T-helper 2 cell treated with Interferon-gamma antibody and Interleukin-4, amounts not matched to agents 100 ng/mL and 5 ng/mL, for 36 hours (primary cell): ENCODE results near the gene TMEM184B. TPM values are rescaled to one million over a fixed set of nuclear protein-coding genes. Genes with fewer than 3 reads are reported as not detected.
"Not testable (repeated sequence)": the region's sequence is repeated elsewhere in the genome, so short reads cannot be mapped to it uniquely, and the experiment has no call there.

Source experiments
- intact Hi-C: fragments of 100-400 bp; cut with micrococcal nuclease; formaldehyde crosslinking; loops from one replicate; pipeline ENCODE4 v1.15.1; 2023
- total RNA-seq: library from RNA; stranded (reverse); gene quantifications from 2 replicates; pipeline ENCODE4 v1.2.3, GENCODE V29; 2022

TMEM184B gene
- total RNA-seq, 1 donor from 2014 or later = 35.1 TPM

DNA sequence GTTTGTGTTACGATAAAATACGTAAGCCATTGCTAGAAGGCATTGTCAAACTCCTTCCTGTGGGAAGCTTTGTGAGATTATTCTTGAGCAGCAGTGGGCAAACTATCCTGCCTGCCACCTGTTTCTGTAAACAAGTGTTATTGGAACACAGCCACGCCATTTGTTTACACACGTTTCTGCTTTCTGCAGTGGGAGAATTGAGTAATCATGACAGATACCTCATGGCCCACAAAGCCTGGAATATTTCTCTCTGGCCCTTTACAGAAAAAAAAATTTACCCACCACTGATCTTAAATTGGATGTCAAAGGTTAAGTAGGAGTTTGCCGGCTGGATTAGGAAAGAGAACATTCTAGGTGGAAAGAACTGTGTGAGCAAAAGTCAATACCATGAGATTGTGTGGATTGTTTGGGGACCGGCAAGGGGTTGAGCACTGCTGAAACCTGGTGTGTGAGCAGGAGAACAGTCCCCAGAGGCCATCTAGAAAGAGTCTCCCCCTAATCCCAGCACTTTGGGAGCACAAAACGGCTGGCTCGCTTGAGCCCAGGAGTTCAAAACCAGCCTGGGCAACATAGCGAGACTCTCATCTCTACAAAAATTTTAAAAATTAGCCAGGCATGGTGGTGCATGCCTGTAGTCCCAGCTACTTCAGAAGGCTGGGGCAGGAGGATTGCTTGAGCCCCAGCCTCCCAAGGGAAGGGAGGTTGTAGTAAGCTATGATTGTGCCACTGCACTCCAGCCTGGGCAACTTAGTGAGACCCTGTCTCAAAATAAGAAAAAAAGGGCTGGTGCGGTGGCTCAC, 85.2 kb downstream of the TMEM184B start:
- intact Hi-C loops = no loop called here

DNA sequence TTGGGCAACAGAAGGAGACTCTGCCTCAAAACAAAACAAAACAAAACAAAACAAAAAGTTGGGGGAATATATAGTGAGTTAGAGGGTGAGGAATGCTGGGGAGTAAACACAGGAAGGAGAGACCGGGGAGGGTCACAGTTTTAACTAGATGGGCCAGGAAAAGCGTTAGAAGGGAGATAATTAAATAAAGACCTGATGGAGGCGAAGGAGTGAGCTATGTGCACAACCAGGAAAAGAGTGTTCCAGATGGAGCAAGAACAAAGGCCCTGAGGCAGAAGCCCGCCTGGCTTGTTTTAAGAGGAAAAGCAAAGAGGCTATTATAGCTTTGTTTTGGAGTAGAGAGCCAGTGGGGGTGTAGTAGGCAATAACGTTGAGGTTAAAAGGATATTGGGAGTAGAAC, 86.4 kb downstream of the TMEM184B start:
- intact Hi-C loops = no loop called here

DNA sequence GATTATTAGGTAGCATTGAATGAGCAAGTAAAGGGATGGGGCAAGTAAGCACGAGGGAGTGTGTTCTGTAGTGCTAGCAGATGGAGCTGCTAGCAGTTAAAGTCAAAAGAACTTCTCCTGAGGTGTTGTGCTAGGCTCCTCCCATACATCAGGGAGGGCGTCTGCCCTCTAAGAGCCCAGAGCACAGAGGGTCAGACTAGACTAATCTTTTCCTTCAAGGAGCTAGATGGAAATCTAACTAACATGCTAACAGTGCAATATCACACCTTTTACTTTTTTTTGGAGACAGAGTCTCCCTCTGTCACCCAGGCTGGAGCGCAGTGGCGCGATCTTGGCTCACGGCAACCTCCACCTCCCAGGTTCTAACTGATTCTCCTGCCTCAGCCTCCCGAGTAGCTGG, 88.0 kb downstream of the TMEM184B start:
- intact Hi-C loops = loop anchor here (5.0 kb wide), 2 partner anchors 213 to 323 kb away; partner anchors contain the start of gene DDX17

DNA sequence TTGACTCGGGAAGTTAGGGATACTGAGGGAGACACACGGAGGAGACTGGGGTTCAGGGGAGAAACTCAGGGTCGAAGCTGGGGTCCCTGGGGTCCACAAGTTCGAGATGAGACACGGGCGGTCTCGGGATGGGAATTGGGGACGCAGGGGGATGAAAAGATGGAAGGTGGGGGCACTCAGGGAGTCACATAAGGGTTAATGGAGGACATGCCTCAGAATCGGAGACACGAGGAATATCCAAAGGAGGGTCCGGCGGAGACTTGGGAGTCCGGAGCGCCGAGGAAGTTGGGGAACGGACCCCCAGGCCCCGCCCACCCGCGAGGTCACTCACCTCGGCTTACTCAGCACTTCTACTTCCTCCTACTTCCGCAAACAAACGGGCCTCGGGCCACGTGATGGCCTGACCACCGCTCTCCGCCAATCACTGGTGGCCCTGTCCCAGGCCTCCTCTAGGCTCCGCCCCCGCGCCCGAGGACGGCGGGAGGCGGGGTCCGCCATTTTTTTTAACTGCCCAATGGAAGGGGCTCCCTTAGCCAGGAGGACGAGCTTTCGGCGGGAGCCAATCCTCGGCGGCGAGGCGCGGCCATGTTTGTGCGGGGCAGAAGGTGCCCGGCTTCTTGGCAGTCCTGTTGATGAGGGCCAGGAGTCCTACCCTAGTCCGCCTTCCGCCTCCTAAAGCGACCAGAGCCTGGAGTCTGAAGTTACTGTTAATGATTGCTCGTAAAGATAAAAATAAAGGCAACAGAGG, 91.2 kb downstream of the TMEM184B start, which contains the start of gene PLA2G6:
Gene PLA2G6, minus strand, starts transcription at position 378 of the 748 bp plus-strand sequence. CDS start 12,404 bp downstream, outside the sequence.
- intact Hi-C loops = loop anchor here (1.0 to 5.0 kb wide), 4 partner anchors 20 to 326 kb away; partner anchors contain the start of genes DDX17, MAFF and TMEM184B

DNA sequence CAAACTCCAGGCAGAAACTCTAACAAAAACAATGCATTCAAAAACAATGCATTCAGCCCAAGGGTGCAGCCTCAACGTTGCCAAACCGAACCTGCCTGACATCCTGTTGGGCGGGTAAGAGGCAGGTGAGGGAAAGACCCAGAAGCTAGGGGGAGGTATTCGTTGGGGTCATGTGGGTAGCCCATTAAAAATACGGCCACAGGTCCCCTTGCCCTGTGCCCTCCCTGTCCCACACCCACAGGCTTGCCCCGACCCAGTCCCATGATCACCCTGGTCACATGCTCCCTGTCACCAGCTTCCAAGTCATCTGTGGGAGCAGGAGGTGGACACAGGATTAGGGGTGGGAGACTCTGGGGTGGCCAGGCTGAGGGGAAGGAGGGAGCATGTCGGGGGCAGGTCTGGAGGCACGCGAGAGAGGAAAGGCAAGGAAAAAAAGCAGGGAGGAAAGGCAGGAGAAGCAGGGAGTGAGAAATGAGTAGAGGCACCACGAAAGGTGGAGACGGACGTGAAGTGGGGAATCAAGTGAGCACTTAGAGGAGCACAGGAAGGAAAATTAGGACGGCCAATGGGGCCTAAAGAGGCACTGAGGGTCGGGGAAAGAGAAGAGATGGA, 91.9 kb downstream of the TMEM184B start:
- intact Hi-C loops = loop anchor here (1.0 to 5.0 kb wide), 4 partner anchors 20 to 326 kb away; partner anchors contain the start of genes DDX17, MAFF and TMEM184B

DNA sequence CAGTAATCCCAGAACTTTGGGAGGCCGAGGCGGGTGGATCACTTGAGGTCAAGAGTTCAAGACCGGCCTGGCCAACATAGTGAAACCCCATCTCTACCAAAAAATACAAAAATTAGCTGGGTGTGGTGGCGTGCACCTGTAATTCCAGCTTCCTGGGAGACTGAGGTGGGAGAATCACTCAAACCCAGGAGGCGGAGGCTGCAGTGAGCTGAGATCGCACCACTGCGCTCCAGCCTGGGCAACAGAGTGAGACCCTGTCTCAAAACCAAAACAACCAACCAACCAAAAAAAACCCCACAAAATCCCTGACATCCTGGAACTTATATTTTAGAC, 94.2 kb downstream of the TMEM184B start:
- intact Hi-C loops = not testable (repeated sequence)

DNA sequence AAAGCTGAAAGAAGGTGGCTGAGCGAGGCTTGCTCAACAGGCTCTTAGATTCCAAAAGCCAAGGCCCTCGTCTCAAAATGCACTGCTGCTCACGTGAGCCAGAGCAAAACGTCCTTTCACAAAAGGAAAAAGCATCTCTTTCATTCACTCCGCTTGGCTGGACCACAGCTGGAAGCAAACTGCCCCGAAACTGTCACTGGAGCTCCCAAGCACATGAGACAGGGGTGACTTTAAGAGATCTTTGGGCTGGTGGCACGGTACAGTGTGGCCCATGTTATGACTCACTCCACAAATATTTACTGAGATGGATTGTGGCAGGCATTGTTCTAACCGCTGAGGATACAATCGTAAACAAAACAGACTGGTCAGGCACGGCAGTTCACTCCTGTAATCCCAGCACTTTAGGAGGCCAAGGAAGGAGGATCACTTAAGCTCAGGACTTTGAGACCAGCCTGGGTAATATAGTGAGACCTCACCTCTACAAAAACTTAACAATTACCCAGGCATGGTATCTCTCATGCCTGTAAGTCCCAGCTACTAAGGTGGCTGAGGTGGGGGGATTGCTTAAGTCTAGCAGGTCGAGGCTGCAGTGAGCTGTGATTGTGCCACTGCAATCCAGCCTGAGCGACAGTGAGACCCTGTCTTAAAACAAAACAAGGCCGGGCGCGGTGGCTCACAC, 94.7 kb downstream of the TMEM184B start:
- intact Hi-C loops = no loop called here

DNA sequence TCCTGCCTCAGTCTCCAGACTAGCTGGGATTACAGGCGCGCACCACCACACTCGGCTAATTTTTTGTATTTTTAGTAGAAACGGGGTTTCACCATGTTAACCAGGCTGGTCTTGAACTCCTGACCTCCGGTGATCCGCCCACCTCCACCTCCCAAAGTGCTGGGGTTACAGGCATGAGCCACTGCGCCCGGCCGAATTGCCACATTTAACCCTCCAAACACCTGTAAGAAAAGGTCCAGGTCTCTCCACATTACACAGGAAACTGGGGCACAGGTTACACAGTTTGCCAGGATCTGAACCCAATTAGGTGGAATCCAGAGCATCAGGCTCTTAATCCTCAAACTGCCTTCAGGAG, 95.3 kb downstream of the TMEM184B start:
- intact Hi-C loops = not testable (repeated sequence)

DNA sequence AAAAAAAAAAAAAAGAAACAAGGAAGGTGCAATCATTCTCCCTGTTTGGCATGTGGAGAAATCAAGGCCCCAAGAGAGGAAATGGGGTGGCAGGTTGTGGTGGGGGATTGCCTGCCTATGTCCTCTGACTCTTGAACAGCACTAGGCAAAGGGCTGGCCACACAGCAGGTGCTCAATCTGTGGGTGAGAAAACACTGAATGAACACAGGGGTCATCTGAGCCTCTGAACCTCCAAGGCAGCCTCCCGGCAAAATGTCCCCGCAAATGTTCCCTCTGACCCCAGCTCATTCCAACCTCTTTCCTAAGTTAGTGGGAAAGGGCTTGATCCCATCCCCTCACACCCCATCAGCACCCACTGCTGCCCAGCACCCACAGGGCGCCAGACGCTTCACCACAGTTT, 95.8 kb downstream of the TMEM184B start:
- intact Hi-C loops = no loop called here

DNA sequence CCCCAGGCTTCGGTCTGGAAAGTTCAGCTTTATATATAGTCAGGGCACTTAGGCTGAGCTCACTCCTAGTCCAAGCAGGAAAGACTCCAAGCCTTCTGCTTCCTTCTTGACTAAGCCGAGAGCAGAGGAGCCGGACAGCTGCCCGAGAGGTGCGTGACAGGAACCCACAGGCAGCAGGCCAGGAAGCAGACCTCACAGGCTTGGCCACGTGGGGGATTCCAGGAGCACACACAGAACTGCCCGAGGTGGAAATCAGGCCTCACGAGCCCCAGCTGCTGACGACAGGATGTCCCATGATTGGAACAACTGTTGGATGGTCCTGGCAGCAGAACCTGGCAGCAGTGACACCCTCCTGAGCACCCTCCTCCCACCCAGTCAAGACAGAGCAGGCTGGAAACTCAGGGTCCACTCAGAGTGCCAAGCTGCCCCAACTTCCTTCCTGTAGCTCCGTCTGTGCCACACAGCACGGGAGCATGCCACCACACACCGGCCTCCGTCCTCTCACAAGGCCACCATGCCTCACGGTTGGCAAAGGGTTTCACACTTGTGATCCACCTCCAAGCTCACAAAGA, 96.6 kb downstream of the TMEM184B start:
- intact Hi-C loops = no loop called here

DNA sequence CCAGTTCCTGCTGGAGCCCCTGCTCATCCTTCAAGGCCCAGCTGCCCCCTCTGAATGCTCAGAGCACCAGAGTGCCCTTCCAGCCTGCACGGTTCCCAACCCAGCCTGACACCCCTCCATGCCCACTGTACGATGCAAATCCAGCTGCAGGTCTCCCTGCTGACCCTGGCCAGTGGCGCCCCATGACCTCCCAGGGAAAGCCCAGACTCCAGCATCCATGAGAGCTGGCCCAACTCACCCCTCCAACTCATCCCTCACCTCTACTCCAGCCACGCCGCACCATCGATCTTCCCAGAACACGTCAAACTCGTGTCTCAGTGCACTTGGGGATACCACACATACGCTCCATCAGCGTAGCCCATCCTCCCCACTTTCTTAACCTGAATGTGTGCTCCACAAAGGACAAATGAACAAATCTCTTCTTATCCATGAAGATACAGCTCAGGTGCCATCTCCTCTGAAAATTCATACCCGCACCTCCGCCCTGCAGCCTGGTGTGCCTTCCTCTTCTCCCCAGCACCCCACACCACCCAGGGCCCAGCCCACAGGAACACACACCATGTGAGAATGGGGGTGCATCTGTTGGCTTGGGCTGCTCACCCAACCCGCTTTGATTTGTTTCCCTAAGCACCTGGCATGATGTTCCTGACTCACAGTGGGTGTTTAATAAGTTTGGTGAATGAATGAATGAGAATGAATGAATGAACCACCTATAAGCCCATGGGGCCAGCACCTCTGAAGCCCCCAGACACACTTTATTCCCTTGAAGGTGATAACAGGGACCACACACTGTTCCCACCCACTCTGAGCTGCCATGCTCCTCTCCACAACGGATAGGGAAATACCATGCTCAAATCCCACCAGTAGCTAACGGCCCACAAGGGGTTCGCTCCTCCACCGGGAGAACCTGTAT, 97.3 kb downstream of the TMEM184B start:
- intact Hi-C loops = no loop called here

DNA sequence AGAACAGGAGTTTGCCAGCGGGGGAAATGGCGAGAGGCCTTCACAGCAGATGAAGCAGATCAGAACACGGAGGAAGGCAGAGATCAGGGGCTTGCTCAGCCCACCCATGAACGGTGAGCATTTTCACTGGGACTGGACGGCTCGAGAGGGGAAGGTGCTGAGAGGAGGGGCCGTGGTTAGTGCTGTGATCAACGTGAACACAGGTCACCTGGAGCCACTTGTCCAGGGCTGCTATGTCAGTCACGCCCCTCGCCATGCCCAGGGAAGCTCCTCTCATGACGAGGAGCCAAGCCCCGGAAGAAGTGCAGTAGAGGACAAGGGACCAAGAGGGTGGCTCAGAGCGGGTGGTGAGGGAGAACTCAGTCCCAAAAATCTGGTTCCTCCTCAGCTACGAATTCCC, 98.2 kb downstream of the TMEM184B start:
- intact Hi-C loops = no loop called here

DNA sequence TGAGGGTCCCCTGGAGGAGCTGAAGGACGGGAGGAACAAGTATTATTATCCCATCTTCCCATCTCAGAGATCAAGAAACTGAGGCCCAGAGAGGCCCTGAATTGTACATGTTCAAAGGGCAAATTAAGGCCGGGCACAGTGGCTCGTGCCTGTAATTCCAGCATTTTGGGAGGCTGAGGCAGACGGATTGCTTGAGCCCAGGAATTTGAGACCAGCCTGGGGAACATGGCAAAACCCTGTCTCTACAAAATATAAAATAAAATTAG, 99.2 kb downstream of the TMEM184B start:
- intact Hi-C loops = no loop called here

DNA sequence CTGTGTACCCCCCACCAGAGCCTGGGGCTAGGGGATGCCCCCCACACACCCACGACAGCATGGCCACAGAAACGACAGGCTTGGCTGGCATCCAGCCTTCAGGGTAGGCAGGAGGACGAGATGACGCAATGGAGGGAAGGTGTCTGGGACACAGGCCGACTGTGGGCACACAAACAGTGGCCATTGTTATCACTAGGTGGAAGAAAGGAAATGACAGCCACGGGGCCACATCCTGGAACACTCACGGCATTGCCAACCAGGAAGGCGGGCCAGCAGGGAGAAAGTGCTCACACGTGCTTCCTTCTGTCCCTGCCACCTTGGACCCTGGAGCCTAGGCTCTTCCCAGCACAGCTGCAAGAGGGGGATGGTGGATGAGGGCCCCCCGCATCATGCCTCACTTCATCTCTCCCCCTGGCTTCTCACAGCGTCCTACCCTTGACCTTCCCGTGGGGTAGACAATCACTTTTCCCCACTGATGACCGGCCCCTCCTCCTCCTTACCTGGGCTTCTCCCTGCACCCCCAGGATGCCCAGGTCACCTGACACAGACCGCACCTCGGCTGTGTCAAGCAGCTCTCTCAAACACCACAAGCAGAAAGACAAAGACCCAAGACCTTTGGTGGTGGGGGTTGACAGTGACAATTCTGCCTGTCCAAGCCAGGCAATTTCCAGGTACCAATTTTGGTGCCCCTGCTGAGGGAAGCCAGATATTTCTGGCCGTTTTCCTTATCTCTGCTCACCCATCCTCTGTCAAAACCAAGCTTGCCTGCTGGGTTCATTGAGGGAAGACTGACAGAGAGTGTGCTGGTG, 99.8 kb downstream of the TMEM184B start:
- intact Hi-C loops = no loop called here

DNA sequence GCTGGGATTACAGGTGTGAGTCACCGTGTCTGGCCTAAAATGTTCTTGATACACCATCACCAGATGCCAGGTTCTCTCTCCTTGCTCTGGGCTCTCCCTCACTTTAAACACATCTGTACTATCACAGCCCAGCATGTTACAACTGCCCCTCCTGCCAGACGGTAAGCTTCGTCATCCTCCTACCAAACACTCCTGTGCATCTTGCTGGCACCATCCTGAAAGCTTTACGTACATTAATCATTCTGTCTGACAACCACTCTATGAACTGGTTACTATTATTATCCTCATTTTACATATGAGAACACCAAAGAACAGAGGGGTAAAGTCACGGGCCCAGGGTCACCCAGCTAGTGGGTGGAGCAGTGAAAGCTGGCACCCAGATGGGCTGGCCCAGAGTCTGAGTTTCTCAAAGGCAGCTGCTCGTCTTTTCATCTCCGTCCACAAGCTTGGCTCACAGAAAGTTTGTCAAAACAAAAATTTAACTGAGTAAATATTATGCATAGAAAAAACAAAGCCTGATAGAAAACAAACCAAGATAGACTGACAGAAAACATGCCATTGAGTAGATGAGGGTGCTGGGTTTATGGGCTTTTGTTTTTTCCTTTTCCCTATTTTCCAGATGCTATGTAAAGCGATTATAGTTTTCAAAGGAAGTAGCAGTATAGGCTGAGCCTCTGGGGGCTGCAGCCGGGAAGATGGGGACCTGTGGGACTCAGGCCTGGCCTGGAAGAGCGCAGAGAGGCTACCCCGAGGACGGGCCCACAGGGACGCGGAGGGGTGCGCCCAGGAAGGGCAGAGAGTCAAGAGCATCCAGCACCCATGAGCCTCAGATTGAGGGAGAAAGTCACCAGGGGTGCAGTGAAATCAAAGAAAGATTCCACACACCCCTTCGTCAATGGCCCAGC, 100.6 kb downstream of the TMEM184B start:
- intact Hi-C loops = no loop called here

DNA sequence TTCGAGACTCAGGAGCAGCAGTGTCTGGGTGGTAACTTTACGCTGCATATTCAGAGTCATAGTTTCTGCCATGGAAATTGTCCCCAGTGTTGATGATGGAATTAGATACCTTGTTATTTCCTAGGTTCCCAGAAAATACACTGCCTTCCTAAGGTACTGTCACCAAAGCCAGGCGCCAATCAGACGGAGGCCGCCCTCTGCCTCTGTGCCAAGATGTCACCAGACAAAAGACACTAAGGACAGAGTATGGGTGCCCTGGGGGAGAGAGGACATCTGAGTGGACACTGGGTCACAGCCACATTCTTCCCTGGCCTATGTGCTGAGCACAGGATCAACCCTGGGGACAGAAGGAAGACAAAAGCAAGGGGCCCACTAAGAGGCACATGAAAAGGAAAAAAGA, 102.3 kb downstream of the TMEM184B start:
- intact Hi-C loops = no loop called here
